ENCODE results near the gene CHD5. TPM values are rescaled to one million over a fixed set of nuclear protein-coding genes. Genes with fewer than 3 reads are reported as not detected.

Gene CHD5
- total RNA-seq, 2 donors from 2014 or later = 1.1 to 3.2 TPM

DNA sequence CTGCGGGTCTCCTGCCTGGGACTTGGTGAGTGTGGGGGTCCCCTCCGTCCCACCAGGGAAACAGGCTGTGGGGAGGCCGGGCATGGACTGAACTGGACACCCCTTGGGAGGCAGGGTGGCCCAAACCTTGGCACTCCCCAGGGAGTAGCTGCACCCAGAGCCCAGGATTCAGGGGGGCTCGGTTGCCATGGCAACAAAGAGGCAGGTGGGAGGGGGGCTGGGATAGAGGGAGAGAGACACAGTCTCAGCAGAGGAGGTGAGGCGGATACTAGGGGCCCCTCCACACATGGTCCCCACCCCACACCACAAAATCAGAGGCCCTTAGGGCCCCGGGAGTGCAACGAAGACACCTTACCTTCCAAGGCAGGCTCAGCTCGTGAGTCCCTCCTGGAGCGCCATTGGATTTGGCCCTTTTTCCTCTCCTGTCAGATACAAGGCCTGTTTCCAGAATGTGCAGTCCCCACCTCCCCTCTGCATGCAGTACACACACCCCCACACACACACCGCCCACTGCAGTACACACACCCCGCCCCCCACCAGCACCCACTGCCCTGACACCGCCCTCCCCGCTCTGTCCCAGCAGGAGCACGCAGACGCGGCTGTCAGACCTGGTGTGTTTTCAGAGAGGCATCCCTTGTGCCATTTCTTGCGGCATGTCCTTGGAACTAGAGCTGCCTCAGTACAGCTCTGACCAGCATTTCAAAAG, 107.2 kb downstream of the CHD5 start:
- H3K27me3 ChIP-seq (replicated peaks; ENCODE audit: insufficient read depth) = no peaks in the 10 kb centered on the region

DNA sequence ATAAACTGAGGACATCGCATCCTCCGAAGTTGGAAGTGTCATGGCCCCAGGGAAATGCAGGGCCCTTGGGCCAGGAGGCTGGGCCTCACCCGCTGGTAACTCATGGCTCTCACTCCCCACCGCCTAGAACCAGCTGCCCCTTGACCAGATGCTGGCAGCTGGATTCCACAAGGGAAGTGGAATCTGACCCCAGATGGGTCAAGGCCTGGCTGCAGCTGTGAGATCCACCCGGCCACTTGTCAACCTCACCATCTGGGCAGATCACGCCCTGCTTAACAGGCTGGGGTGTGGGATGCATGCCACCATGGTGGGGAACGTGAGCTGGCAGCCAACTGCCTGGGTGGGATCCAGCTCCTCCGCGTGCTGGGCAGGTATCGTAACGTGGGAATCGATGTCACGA, 108.9 kb downstream of the CHD5 start:
- DNase-seq (ENCODE audit: low spot score) = no peak
- peaks cover 4% of the 10 kb centered on the region for H3K36me3 ChIP-seq
- no peaks in the 10 kb centered on the region for H3K9me3 ChIP-seq
- H3K27ac ChIP-seq = no peak overlapping the region
- H3K4me1 ChIP-seq (ENCODE audit: control insufficient read depth in 1 of 2, low read depth in 2 of 2) = no peaks in the 10 kb centered on the region
- TF ChIP-seq, protein P1, sequence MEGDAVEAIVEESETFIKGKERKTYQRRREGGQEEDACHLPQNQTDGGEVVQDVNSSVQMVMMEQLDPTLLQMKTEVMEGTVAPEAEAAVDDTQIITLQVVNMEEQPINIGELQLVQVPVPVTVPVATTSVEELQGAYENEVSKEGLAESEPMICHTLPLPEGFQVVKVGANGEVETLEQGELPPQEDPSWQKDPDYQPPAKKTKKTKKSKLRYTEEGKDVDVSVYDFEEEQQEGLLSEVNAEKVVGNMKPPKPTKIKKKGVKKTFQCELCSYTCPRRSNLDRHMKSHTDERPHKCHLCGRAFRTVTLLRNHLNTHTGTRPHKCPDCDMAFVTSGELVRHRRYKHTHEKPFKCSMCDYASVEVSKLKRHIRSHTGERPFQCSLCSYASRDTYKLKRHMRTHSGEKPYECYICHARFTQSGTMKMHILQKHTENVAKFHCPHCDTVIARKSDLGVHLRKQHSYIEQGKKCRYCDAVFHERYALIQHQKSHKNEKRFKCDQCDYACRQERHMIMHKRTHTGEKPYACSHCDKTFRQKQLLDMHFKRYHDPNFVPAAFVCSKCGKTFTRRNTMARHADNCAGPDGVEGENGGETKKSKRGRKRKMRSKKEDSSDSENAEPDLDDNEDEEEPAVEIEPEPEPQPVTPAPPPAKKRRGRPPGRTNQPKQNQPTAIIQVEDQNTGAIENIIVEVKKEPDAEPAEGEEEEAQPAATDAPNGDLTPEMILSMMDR (IDR thresholded peaks at IDR 0.05) = no peak
- H3K27me3 ChIP-seq (replicated peaks; ENCODE audit: insufficient read depth) = no peaks in the 10 kb centered on the region
- no peak for ATAC-seq (ENCODE audit: insufficient number of reproducible peaks, low FRiP score, low read depth)
- H3K4me3 ChIP-seq = no peak overlapping the region

More for the DNA sequence above, 107.2 kb downstream of the CHD5 start:
- ATAC-seq (ENCODE audit: insufficient number of reproducible peaks, low FRiP score, low read depth) (no peak), DNase-seq (ENCODE audit: low spot score) (no peak)
- H3K36me3 ChIP-seq = peaks cover 4% of the 10 kb centered on the region
- no peaks in the 10 kb centered on the region for H3K9me3 ChIP-seq
- H3K27ac ChIP-seq = no peak overlapping the region
- no peak overlapping the region for H3K4me3 ChIP-seq
- H3K4me1 ChIP-seq (ENCODE audit: control insufficient read depth in 1 of 2, low read depth in 2 of 2) = no peaks in the 10 kb centered on the region
- TF ChIP-seq, protein P1 (IDR thresholded peaks at IDR 0.05) = no peak

DNA sequence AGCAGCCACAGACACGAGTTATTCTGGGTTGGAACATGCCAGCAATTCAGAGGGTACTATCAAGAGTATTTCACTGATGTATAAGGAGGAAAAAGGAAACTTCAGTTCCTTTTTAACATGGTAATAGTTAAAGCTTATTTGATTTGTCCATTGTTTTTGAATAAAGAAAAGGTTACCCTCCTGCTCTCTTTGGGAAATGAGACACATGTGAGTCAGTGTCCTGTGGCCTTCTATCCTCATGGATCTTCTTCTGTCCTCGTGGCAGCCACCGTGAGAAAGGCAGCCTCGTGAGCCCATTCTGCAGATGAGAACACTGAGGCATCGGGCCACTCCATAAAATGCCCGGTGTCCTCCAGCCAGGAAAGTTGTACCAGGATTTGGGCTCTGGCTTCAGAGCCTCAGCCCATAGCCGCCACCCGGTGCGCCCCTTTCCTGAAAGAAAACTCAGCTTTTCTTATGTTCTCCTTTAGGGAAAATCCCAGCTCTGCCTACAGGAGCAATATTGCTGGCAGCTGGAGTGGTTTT, 109.6 kb downstream of the CHD5 start:
- ATAC-seq (ENCODE audit: insufficient number of reproducible peaks, low FRiP score, low read depth) (no peak), DNase-seq (ENCODE audit: low spot score) (no peak)
- H3K27me3 ChIP-seq (replicated peaks; ENCODE audit: insufficient read depth) = no peaks in the 10 kb centered on the region
- H3K9me3 ChIP-seq = no peaks in the 10 kb centered on the region
- peaks cover 4% of the 10 kb centered on the region for H3K36me3 ChIP-seq
- no peaks in the 10 kb centered on the region for H3K4me1 ChIP-seq (ENCODE audit: control insufficient read depth in 1 of 2, low read depth in 2 of 2)
- TF ChIP-seq, protein P1 (IDR thresholded peaks at IDR 0.05) = no peak
- no peak overlapping the region for H3K27ac ChIP-seq
- no peak overlapping the region for H3K4me3 ChIP-seq

DNA sequence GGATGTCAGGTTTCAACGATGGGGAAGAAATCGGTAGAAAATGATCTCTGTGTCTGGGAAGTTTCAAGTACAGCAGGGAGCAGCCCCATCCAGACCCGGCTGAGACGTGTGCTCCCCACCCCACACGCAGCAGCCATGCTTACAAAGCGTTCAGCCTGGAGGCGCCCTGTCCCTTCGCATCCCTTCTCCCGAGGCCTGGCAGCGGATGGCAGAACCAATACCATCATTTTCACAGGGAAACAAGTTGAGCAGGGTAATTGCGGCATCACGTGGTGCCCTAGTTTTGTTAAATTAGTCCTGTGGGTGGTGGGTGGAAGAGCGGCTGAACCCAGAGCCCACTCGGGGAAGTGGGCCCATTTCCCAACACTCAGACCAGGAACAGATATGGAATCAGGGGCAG, 110.5 kb downstream of the CHD5 start:
- TF ChIP-seq, protein P1 (IDR thresholded peaks at IDR 0.05) = no peak
- no peak overlapping the region for H3K27ac ChIP-seq
- H3K4me1 ChIP-seq (ENCODE audit: control insufficient read depth in 1 of 2, low read depth in 2 of 2) = no peaks in the 10 kb centered on the region
- H3K4me3 ChIP-seq = no peak overlapping the region
- DNase-seq (ENCODE audit: low spot score) (no peak), ATAC-seq (ENCODE audit: insufficient number of reproducible peaks, low FRiP score, low read depth) (no peak)
- no peaks in the 10 kb centered on the region for H3K9me3 ChIP-seq
- H3K36me3 ChIP-seq = peaks cover 4% of the 10 kb centered on the region
- no peaks in the 10 kb centered on the region for H3K27me3 ChIP-seq (replicated peaks; ENCODE audit: insufficient read depth)

DNA sequence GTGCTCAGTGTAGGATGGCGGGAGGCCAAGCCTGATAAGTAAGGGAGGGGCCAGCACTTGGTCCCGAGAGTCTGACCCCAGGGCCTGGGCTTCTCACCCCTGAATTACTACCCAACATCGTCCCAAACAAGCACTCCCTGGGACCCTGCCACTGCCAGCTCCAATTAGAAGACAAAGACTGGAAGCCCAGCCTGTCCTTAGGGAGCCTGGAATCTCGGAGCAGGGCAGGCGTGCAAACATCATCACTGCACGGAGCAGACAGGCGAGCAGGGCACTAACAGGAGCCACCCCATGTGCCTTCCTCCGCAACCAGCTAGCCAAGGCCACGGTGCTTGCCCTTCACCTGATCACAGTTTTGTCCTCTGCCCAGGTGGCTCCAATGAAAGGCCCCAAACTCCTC, 111.2 kb downstream of the CHD5 start:
- Histone ChIP-seq H3K27ac (no peak overlapping the region), H3K4me3 (no peak overlapping the region), H3K9me3 (no peaks in the 10 kb centered on the region), H3K36me3 (peaks cover 4% of the 10 kb centered on the region), H3K4me1 (ENCODE audit: control insufficient read depth in 1 of 2, low read depth in 2 of 2) (no peaks in the 10 kb centered on the region), H3K27me3 (replicated peaks; ENCODE audit: insufficient read depth) (no peaks in the 10 kb centered on the region)
- ATAC-seq (ENCODE audit: insufficient number of reproducible peaks, low FRiP score, low read depth) (no peak), DNase-seq (ENCODE audit: low spot score) (no peak)
- TF ChIP-seq, protein P1 (IDR thresholded peaks at IDR 0.05) = no peak

Data from thoracic aorta (tissue), 2 donors.